GM21619 (cell line): ENCODE data around the gene USP16.
"Not testable (repeated sequence)": the region's sequence is repeated elsewhere in the genome, so short reads cannot be mapped to it uniquely, and the experiment has no call there.

Experiments
- ATAC-seq: cut with Tn5 transposase; IDR thresholded peaks from one replicate; pipeline ENCODE4 v1.9.1; 2021; ENCODE audit not compliant: unreplicated experiment

Gene USP16

GRCh38 chr21:29033301-29033700, 8.8 kb downstream of the USP16 start:
- ATAC-seq, result no peak

GRCh38 chr21:29033871-29034270, 9.4 kb downstream of the USP16 start:
- ATAC-seq, result no peak

DNA sequence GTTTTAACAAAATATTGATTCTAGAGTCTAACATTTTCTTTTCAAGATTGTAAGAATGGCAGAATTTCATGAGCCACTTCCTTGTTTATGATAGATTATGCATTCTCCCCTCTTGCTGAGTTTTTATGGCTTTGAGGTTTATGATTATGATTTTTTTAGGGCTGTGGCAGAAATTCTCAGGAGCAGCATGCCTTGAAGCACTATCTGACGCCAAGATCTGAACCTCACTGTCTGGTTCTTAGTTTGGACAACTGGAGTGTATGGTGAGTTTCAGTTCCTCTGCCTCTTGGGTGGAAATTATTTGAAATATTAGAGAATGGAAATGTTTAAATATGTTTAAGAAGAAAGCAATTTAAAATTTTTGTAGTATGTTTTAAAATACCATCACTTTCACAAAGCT, 10.2 kb downstream of the USP16 start:
- ATAC-seq, result no peak

DNA sequence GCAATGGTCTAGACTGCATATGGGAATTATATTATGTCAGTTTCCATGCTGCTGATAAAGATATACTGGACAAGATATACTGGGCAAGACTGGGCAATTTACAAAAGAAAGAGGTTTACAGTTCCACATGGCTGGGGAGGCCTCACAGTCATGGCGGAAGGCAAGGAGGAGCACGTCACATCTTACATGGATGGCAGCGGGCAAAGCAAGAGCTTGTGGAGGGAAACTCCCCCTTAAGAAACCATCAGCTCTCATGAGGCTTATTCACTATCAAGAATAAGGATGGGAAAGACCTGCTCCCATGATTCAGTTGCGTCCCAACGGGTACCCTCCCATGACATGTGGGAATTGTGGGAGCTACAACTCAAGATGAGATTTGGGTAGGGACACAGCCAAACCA, 27.8 kb downstream of the USP16 start:
- no peak for ATAC-seq

GRCh38 chr21:29053011-29053553, 28.6 kb downstream of the USP16 start:
- ATAC-seq, result no peak

GRCh38 chr21:29053656-29054055, 29.2 kb downstream of the USP16 start:
- no peak for ATAC-seq

DNA sequence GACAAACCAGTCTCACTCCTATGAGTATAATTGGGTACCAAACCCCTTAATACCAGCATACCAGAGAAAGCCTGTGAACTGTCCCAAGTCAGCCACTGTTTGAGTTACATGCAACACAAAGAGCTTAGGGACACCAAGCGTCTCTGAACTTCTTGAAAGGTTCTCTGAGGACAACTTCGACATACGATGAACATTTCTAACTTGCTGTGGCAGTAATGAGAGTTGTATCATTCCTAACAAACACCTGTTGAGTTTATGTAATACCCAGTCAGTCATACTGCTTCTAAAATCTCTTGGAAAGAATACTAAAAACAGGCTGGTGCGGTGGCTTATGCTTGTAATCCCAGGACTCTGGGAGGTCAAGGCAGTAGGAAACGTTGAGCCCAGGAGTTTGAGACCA, 30.6 kb downstream of the USP16 start:
- ATAC-seq, result no peak

- ATAC-seq, result no peak
These were observed 31.5 kb downstream of the USP16 start for GRCh38 chr21:29056005-29056404.

DNA sequence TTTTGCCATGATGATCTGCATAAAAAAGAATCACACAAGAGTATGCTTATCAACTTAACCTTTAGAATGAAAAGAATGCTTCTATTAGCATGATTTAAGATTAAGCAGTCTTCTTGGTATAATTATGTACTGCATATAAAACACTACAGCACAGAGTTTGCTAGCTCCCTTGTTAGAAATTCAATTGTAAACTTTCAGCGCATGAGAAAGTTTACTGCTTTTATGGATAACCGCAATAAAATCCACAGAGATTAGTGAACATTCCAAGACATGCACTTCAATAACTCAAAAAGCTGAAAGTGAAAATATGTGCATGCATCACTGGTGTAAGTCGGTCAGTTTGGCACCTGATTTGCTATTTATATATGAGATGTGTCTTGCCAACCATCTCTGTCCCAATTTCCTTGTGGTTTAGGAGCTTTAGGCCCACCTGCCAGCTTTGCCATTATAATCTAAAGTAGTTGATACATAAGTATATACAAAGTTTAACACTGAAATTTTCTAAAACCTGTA, 32.1 kb downstream of the USP16 start:
- no peak for ATAC-seq

GRCh38 chr21:29064850-29065481, 40.5 kb downstream of the USP16 start:
- peak; percentile 98 for ATAC-seq

DNA sequence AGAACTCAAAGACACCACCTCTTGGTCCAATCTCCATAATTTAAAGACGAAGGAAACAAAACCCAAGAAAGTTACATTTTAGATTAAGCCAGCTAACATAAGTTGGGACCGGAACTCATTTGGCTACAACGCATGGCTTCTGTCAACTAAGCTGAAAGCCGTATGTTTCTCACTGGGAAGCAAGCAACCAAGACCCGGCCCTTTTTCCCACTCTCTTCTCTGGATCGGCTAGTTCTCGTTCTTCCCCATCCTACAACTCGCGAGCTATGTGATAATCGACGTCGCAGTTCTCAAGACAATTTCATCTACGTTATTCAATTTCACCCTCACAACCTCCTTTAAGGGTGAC, 48.4 kb downstream of the USP16 start:
- no peak for ATAC-seq

DNA sequence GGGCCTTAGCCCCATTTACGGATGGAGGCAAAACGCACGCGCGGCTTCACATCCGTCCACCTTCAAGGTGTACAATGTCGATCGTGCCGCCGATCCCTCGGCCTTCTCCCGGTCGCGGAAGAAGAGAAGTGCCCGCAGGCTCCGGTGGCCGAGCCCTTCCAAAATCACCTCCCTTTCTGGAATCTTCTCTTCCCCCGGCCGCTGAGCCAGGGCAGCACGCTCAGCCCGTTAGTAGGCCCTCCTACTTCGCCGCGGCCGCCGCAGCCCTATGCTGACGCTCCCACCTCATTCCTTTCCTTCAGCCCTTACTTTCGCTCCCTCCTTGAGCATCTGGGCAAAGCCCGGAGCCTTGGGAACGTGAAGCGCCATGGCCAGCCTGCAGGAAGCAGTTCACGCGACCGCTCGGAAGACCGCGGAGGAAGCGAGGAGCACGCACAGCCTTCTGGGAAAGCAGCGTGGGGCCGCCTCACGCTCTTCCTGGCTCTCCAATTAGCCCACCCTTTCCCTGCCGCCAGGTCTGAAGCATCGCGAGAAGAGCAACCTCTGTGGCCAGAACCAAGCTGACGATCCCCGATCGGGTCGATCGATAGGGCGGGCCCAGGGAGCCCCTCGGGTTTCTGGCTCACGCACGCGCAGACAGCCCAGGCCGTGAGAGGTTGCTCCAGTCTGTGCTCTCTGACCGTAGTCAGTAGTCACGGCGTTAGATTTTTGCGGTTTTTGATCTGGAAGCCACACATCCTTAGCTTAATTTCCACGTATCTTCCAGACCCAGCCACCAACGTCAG, 48.9 kb downstream of the USP16 start, which contains the start of gene CCT8:
CCT8 (minus strand) TSS at position 427 of the 785 bp plus-strand sequence; CDS start at position 369, 58 bp downstream.
- peak; percentile 84 for ATAC-seq

GRCh38 chr21:29074007-29074376, 49.5 kb downstream of the USP16 start:
- ATAC-seq, result peak; percentile 19

DNA sequence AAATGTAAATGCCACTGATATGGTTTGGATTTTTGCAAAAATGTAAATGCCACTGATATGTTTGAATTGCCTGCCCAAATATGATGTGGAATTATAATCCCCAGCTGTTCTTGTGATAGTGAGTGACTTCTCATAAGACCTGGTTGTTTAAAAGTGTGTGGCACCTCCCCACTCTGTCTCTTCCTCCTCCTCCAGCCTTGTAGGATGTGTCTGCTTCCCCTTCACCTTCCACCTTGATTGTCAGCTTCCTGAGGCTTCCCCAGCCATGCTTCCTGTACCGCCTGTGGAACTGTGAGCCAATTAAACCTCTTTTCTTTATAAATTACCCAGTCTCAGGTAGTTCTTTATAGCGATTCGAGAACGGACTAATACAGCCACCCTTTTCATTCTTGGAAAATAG, 50.3 kb downstream of the USP16 start:
- no peak for ATAC-seq

DNA sequence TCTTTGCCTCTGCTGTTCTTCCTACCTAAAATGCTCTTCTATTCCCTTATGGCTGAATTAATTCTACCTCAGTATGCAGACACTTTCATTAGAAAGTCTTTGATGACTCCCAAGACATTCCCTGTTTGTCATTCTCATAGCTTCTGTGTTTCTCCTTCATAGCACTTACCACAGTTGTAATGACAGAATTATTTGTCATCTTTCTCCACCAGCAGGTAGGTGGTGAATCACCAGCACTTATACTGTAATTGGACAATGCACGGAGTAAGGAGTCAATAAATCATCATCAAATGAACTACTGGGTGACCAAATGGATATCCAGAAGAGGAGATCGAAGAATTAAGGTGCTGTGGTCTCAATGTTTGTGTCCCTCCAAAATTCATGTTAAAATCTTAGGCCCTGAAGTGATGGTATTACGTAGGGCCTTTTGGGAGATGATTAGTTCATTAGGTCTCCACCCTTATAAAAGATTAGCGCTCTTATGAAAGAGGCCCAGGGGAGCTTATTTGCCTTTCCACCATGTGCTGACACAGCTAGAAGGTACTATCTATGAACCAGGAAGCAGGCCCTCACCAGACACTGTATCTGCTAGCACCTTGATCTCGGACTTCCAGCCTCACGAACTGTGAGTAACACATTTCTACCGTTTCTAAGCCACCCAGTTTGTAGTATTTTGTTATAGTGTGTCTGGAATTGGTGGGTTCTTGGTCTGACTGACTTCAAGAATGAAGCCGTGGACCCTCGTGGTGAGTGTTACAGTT, 51.4 kb downstream of the USP16 start:
- no peak for ATAC-seq

- ATAC-seq, result not testable (repeated sequence)
These were observed 52.5 kb downstream of the USP16 start for GRCh38 chr21:29076731-29077640.

DNA sequence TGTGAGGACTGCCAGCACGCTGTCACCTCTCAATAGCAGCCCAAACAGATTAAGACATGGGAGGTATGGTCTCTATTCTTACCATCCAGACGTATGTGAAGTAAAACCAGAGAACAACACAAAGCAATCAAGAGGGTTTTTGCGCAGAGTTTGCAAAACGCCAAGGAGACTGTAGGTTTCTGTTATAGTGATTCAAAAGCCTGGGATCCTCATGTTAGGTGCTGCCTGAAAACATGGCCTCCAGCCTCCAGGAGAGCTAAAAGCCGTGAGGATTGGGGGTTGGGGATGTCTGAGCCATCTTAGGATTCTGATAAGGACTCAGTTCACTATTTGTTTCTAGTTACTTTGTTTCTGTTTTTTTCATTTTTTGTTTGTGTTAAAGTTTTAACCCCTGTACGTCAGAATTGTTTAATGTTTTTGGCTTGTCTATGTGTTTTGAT, 53.2 kb downstream of the USP16 start:
- no peak for ATAC-seq

GRCh38 chr21:29078869-29079767, 54.6 kb downstream of the USP16 start:
- no peak for ATAC-seq

DNA sequence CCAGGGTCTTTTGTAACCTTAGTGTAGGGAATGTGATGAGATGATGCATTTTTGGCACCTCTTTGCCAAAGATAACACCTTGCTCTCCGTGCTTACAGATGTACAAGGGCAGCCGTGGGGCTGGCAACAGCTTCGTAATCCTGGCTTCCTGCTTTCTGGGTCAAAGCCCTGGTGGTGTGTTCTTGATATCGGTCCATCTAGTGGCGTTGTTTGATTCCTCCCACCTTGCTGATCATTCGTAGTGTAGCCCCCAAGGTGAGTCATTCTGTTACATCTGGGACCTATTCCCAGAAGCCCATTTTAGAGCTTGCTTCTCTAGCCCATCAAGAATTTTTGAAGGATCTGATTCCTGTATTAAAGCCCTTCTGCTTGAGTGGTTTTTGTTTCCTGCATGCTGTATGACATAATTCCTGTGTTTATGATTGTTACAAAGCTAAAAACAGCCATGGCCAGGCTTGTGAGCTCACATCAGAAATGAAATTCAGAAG, 56.0 kb downstream of the USP16 start:
- ATAC-seq, result no peak
